MM.1S (cell line): ENCODE results near the gene ARL4A.

Source experiments
- DNase-seq: peaks from one replicate; pipeline ENCODE4 v3.0.0-alpha.2; 2015
- H2AFZ ChIP-seq: fragments of 300-600 bp; sonication (generic); 2 replicates; pipeline ENCODE4 v1.6.0; 2016; ENCODE audit warnings: antibody characterized with exemption, low read length
- H3F3A ChIP-seq: fragments of 300-600 bp; sonication (generic); 2 replicates; pipeline ENCODE4 v1.6.1; 2016; ENCODE audit warnings: mild to moderate bottlenecking, antibody characterized with exemption, low read length, moderate library complexity, mixed read lengths; ENCODE audit not compliant: insufficient read depth
- H3K27ac ChIP-seq: fragments of 300-600 bp; sonication (generic); 2 replicates; pipeline ENCODE4 v1.5.1; 2016; ENCODE audit warnings: mild to moderate bottlenecking, low read length
- H3K27me3 ChIP-seq: fragments of 300-600 bp; sonication (generic); replicated peaks from 2 replicates; pipeline ENCODE4 v1.6.0; 2016; ENCODE audit warnings: low read length; ENCODE audit not compliant: insufficient read depth
- H3K36me3 ChIP-seq: fragments of 300-600 bp; sonication (generic); replicated peaks from 2 replicates; pipeline ENCODE4 v1.6.1; 2016; ENCODE audit warnings: mild to moderate bottlenecking, low read length, mixed read lengths; ENCODE audit not compliant: insufficient read depth
- H3K4me1 ChIP-seq: fragments of 300-600 bp; sonication (generic); 2 replicates; pipeline ENCODE4 v1.6.1; 2016; ENCODE audit warnings: low read length, mixed read lengths
- H3K4me2 ChIP-seq: fragments of 300-600 bp; sonication (generic); 2 replicates; pipeline ENCODE4 v1.6.0; 2016; ENCODE audit warnings: low read depth, low read length
- H3K4me3 ChIP-seq: fragments of 300-600 bp; sonication (generic); 2 replicates; pipeline ENCODE4 v1.5.1; 2016; ENCODE audit warnings: low read length, mixed read lengths
- H3K79me2 ChIP-seq: fragments of 300-600 bp; sonication (generic); 2 replicates; pipeline ENCODE4 v1.6.1; 2016; ENCODE audit warnings: mixed run types, low read length, mixed read lengths
- H3K9ac ChIP-seq: fragments of 300-600 bp; sonication (generic); 2 replicates; pipeline ENCODE4 v1.6.1; 2016; ENCODE audit warnings: low read length, mixed read lengths
- H3K9me2 ChIP-seq: fragments of 300-600 bp; sonication (generic); replicated peaks from 2 replicates; pipeline ENCODE4 v1.6.1; 2016; ENCODE audit warnings: mild to moderate bottlenecking, low read length, mixed read lengths; ENCODE audit not compliant: insufficient read depth
- H3K9me3 ChIP-seq: fragments of 300-600 bp; sonication (generic); replicated peaks from 2 replicates; pipeline ENCODE4 v1.6.1; 2016; ENCODE audit warnings: mild to moderate bottlenecking, low read length, mixed read lengths; ENCODE audit not compliant: insufficient read depth
- H4K20me1 ChIP-seq: fragments of 300-600 bp; sonication (generic); 2 replicates; pipeline ENCODE4 v1.6.1; 2016; ENCODE audit warnings: mild to moderate bottlenecking, low read length, moderate library complexity, mixed read lengths; ENCODE audit not compliant: insufficient read depth
- EZH2 ChIP-seq: fragments of 300-600 bp; sonication (generic); optimal IDR thresholded peaks from 2 replicates; pipeline ENCODE3; 2017; ENCODE audit warnings: low read depth, mild to moderate bottlenecking, antibody characterized with exemption, low read length, mixed read lengths
- EZH2phosphoT487 ChIP-seq: fragments of 300-600 bp; sonication (generic); IDR thresholded peaks from 2 replicates; pipeline ENCODE4 v1.6.1; 2018; ENCODE audit warnings: antibody characterized with exemption, low read length
- TF ChIP-seq, protein P1 (sequence below): fragments of 300-600 bp; sonication (generic); IDR thresholded peaks from 2 replicates; pipeline ENCODE4 v1.5.1; 2016; ENCODE audit warnings: antibody characterized with exemption, low read length, mixed read lengths

The ARL4A gene

DNA sequence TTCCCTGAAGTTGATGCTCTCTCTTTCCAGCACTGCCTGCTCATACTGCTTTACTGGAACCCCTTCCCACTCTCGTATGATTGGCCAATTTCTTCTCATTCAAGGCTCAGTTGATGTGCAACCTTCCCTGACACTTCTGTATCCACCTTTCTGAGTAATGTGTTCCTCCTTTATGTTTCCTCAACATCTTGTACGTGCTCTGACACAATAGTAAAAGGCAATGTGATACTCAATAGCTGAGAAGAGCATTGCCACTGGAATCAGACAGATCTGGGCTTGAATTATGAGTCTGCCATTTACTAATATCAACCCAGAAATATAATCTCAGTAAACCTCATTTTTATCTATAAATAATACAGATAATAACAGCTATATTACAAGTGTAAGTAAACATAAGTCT, 34.7 kb downstream of the ARL4A start:
- Histone ChIP-seq H3K36me3 (no peaks in the 10 kb centered on the region), H3F3A (no peaks in the 10 kb centered on the region), H3K4me3 (no peak overlapping the region), H3K4me2 (no peak overlapping the region), H3K4me1 (no peaks in the 10 kb centered on the region), H3K9ac (no peak overlapping the region), H3K9me2 (no peaks in the 10 kb centered on the region), H3K27me3 (no peaks in the 10 kb centered on the region), H4K20me1 (no peaks in the 10 kb centered on the region), H3K79me2 (no peaks in the 10 kb centered on the region), H2AFZ (no peak overlapping the region), H3K9me3 (no peaks in the 10 kb centered on the region), H3K27ac (no peak overlapping the region)
- TF ChIP-seq EZH2 = no peak
- DNase-seq = no peak

DNA sequence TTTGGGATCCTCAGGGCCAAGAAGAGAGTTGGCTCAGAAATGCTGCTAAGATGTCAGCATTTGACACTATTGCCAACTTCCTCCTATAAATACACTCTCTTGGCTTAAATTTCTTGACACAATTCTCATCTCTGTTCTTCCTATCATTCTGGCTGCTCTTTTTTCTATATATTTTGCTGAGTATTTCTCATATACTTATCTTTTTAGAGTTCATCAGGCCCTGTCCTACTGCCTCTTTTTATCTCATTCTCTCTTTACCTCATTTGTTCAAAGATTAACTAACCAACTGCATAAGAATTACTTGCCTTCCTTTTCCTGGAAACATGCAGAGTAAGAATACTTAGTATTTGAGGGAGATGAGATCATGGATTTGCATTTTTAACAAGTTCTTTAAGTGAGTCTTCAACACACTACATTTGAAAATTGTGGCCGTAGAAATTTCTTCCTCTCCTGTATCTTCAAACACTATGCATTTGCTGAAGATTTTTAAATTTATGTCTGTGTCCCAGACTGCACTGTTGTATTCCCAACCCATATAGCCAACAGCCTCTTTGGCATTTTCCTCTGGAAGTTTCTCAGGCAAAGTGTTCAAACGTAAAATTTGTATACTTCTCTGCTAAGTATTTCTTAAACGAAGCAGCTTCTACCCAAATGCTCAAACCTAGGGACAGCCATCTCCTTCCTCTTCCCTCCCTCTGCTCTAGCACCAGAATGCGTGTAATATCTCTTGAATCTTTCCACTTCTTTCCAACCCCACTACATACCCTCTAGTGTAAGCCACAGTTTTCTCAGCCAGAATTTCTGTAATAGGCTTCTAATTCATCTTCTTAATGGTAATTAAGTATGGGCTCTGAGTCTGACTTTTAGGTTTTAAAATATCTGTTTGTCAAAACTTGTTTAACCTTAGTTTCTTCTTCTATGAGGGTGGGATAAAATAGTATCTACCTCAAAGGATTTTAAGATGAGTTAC, 35.5 kb downstream of the ARL4A start:
- Histone ChIP-seq H3K27me3 (no peaks in the 10 kb centered on the region), H3K4me2 (no peak overlapping the region), H3K9me2 (no peaks in the 10 kb centered on the region), H3K9ac (no peak overlapping the region), H3K4me1 (no peaks in the 10 kb centered on the region), H3K36me3 (no peaks in the 10 kb centered on the region), H3K27ac (no peak overlapping the region), H3K4me3 (no peak overlapping the region), H2AFZ (no peak overlapping the region), H4K20me1 (no peaks in the 10 kb centered on the region), H3F3A (no peaks in the 10 kb centered on the region), H3K9me3 (no peaks in the 10 kb centered on the region), H3K79me2 (no peaks in the 10 kb centered on the region)
- DNase-seq = no peak
- TF ChIP-seq, protein P1, sequence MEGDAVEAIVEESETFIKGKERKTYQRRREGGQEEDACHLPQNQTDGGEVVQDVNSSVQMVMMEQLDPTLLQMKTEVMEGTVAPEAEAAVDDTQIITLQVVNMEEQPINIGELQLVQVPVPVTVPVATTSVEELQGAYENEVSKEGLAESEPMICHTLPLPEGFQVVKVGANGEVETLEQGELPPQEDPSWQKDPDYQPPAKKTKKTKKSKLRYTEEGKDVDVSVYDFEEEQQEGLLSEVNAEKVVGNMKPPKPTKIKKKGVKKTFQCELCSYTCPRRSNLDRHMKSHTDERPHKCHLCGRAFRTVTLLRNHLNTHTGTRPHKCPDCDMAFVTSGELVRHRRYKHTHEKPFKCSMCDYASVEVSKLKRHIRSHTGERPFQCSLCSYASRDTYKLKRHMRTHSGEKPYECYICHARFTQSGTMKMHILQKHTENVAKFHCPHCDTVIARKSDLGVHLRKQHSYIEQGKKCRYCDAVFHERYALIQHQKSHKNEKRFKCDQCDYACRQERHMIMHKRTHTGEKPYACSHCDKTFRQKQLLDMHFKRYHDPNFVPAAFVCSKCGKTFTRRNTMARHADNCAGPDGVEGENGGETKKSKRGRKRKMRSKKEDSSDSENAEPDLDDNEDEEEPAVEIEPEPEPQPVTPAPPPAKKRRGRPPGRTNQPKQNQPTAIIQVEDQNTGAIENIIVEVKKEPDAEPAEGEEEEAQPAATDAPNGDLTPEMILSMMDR = no peak
- TF ChIP-seq EZH2 (no peak), EZH2phosphoT487 (no peak)

- TF ChIP-seq EZH2phosphoT487 = no peak
- TF ChIP-seq, protein P1 = no peak
- no peak for TF ChIP-seq EZH2
- Histone ChIP-seq H3K4me1 (peaks cover 3% of the 10 kb centered on the region; the same call in 1 of the 2 replicates), H4K20me1 (no peaks in the 10 kb centered on the region), H3K27ac (no peak overlapping the region), H3K9me2 (no peaks in the 10 kb centered on the region), H3K4me3 (no peak overlapping the region), H3K4me2 (no peak overlapping the region), H3K79me2 (no peaks in the 10 kb centered on the region), H3K9me3 (no peaks in the 10 kb centered on the region), H2AFZ (no peak overlapping the region), H3K9ac (no peak overlapping the region), H3F3A (no peaks in the 10 kb centered on the region), H3K36me3 (no peaks in the 10 kb centered on the region), H3K27me3 (no peaks in the 10 kb centered on the region)
- no peak for DNase-seq
These were observed 38.3 kb downstream of the ARL4A start for GRCh38 chr7:12725575-12726316.
